MM.1S (cell line): ENCODE results near the gene HSDL2.

ENCODE experiments used
- CTCF ChIP-seq: fragments of 300-600 bp; sonication (generic); IDR thresholded peaks from 2 replicates; pipeline ENCODE4 v1.5.1; 2016; ENCODE audit warnings: antibody characterized with exemption, low read length, mixed read lengths
- EZH2 ChIP-seq: fragments of 300-600 bp; sonication (generic); optimal IDR thresholded peaks from 2 replicates; pipeline ENCODE3; 2017; ENCODE audit warnings: low read depth, mild to moderate bottlenecking, antibody characterized with exemption, low read length, mixed read lengths

- TF ChIP-seq CTCF (no peak), EZH2 (no peak)
Observed at GRCh38 chr9:112520069-112520468, 140.2 kb downstream of the HSDL2 start.
